Hepatocyte (in vitro differentiated cells): Measurements from ENCODE around the gene TMEM129.

ENCODE experiments used
- CTCF ChIP-seq: fragments of 200-600 bp; sonication (generic); IDR thresholded peaks from 2 replicates; pipeline ENCODE4 v1.5.1; 2016; ENCODE audit warnings: antibody characterized with exemption, mild to moderate bottlenecking; ENCODE audit not compliant: poor library complexity
- EZH2 ChIP-seq: fragments of 200-600 bp; sonication (generic); IDR thresholded peaks from 2 replicates; pipeline ENCODE4 v1.6.1; 2016; ENCODE audit warnings: antibody characterized with exemption, mild to moderate bottlenecking, borderline replicate concordance

DNA sequence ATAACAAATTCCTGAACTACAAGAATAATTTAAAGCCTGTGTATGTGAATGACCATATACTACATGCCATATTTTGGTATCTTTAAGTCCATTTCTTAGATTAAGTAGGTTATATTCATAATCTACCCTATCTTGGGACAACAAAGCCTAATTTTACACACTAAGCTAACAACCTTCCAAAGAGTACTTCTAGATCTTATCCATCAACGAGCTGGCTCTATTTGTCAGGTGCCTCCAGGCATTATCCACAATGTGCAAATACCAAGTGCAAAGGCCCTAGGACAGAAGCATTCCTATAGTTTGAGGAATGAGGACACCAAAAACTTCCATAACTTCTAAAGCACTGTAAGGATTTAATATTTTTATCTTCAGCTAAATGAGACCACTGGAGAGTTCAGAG, 12.5 kb downstream of the TMEM129 start:
- no peak for TF ChIP-seq CTCF
- TF ChIP-seq EZH2: no peak
